Activated T-cell treated with anti-CD3 and anti-CD28 coated beads for 4 hours (primary cell): ENCODE data around the gene EXOC3L4.

Experiments used
- DNase-seq: peaks from one replicate; pipeline ENCODE4 v3.0.0-alpha.2; 2020

Gene EXOC3L4

GRCh38 chr14:103157969-103158368, 63.4 kb downstream of the EXOC3L4 start:
- no peak for DNase-seq

DNA sequence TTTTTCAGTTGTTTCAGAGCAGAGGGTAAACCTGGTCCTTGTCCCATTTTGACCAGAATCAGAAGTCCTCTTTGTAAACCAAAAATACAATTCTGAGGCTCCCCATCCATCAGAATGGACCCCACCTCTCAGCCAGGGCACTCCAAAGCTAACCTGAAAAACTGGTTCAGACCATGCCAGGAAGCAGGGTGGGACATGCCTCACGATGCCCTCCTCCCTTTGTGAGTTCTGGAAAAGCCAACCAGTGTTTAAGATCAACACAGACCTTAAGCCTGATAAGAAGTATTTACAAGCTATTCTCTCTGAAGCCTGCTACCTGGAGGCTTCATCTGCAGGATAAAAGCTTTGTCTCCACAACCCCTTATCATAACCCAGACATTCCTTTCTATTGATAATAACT, 64.2 kb downstream of the EXOC3L4 start:
- DNase-seq, result no peak
